Natural killer cell (primary cell): ENCODE results near the gene DPYD. TPM values are rescaled to one million over a fixed set of nuclear protein-coding genes. Genes with fewer than 3 reads are reported as not detected.

Experiments used
- ATAC-seq, 3 donors: fragments of 150-1000 bp in 2 of 3; fragments of 200-7000 bp in 1 of 3; cut with Tn5 transposase; 1 replicate in 1 of 3; 2 replicates in 2 of 3; pipeline ENCODE4 v1.10.0; 2021; ENCODE audit warnings: mild to moderate bottlenecking in 2 of 3, moderate library complexity in 2 of 3
- DNase-seq, 2 donors: peaks; one replicate each; pipeline versions ENCODE4 v3.0.0 to v3.0.0-alpha.2; 2013 to 2021; ENCODE audit warnings: mixed read lengths in 1 of 2
- H3K27ac ChIP-seq: one replicate; pipeline ENCODE4 v1.5.1; 2013; ENCODE audit warnings: mild to moderate bottlenecking, low read length
- H3K27me3 ChIP-seq: one replicate; pipeline ENCODE4 v1.6.1; 2013; ENCODE audit warnings: low read length; ENCODE audit not compliant: control insufficient read depth, insufficient read depth
- H3K36me3 ChIP-seq: one replicate; pipeline ENCODE4 v1.6.1; 2013; ENCODE audit warnings: low read length; ENCODE audit not compliant: control insufficient read depth, insufficient read depth
- H3K4me1 ChIP-seq: one replicate; pipeline ENCODE4 v1.6.1; 2013; ENCODE audit warnings: low read length; ENCODE audit not compliant: control insufficient read depth, insufficient read depth
- H3K4me3 ChIP-seq: one replicate; pipeline ENCODE4 v1.5.1; 2013; ENCODE audit warnings: low read length
- H3K9me3 ChIP-seq: one replicate; pipeline ENCODE4 v1.6.1; 2013; ENCODE audit warnings: low read length; ENCODE audit not compliant: control insufficient read depth, insufficient read depth
- H3K27ac Mint-ChIP-seq, 2 donors: one replicate each; pipeline ENCODE4 v1.8.0; 2022; ENCODE audit warnings: mild to moderate bottlenecking in 2 of 2, mixed read lengths in 2 of 2, moderate library complexity in 1 of 2
- H3K27me3 Mint-ChIP-seq, 2 donors: one replicate each; pipeline ENCODE4 v1.8.0; 2022; ENCODE audit warnings: low read depth in 2 of 2, mixed read lengths in 2 of 2
- H3K36me3 Mint-ChIP-seq: one replicate; pipeline ENCODE4 v1.8.0; 2022; ENCODE audit warnings: mixed read lengths
- H3K4me1 Mint-ChIP-seq, 2 donors: one replicate each; pipeline ENCODE4 v1.8.0; 2022; ENCODE audit warnings: mixed read lengths in 2 of 2
- H3K4me3 Mint-ChIP-seq: one replicate; pipeline ENCODE4 v1.8.0; 2022; ENCODE audit warnings: mild to moderate bottlenecking, moderate library complexity, mixed read lengths
- H3K9me3 Mint-ChIP-seq, 2 donors: one replicate each; pipeline ENCODE4 v1.8.0; 2022; ENCODE audit warnings: mixed read lengths in 2 of 2
- CTCF ChIP-seq: fragments of 200-600 bp; IDR thresholded peaks from one replicate; pipeline ENCODE4 v1.8.0; 2022; ENCODE audit warnings: antibody characterized with exemption
- WGBS: methylation state at CpG from one replicate; pipeline ENCODE4 v1.1.7; 2013; ENCODE audit warnings: missing lambda C conversion rate; ENCODE audit not compliant: insufficient coverage; 5-methylcytosine and 5-hydroxymethylcytosine counted together
- intact Hi-C: fragments of 100-400 bp; cut with micrococcal nuclease; formaldehyde crosslinking; loops from one replicate; pipeline ENCODE4 v1.14.2; 2022
- total RNA-seq, 4 donors: library from RNA; stranded (reverse); fragments of 120-200 nt in 1 of 4; gene quantifications; one replicate each; pipeline versions ENCODE4 v1.2.3 to v1.2.4, GENCODE V29; 2013 to 2022

The DPYD gene
- total RNA-seq, 3 donors from 2014 or later (not counting 1 experiment from before 2014, with no cell fraction given) = 56.6 to 66.7 (median 56.9) TPM

- H3K4me3 Mint-ChIP-seq = no peak overlapping the region
- Histone ChIP-seq H3K4me3 (no peak overlapping the region), H3K9me3 (no peaks in the 10 kb centered on the region), H3K4me1 (no peaks in the 10 kb centered on the region), H3K27ac (no peak overlapping the region), H3K27me3 (no peaks in the 10 kb centered on the region), H3K36me3 (peaks cover 2% of the 10 kb centered on the region)
- no peak for ATAC-seq
- no peak for TF ChIP-seq CTCF
- intact Hi-C loops = no loop called here
- no peaks in the 10 kb centered on the region for H3K27me3 Mint-ChIP-seq
- no peak for DNase-seq
- H3K36me3 Mint-ChIP-seq = peaks cover 1% of the 10 kb centered on the region
- no peaks in the 10 kb centered on the region for H3K4me1 Mint-ChIP-seq
- WGBS = 92% methylated on average over 2 of the region's 2 CpGs
- H3K9me3 Mint-ChIP-seq = no peaks in the 10 kb centered on the region
- no peak overlapping the region for H3K27ac Mint-ChIP-seq
Observed at GRCh38 chr1:97297611-97298010, 623.2 kb downstream of the DPYD start.

GRCh38 chr1:97281962-97282361 lies 638.9 kb downstream of the DPYD start:
- no peak for TF ChIP-seq CTCF
- peaks cover 4 to 6% of the 10 kb centered on the region in 2 donors for H3K9me3 Mint-ChIP-seq
- H3K36me3 ChIP-seq = no peaks in the 10 kb centered on the region

GRCh38 chr1:97277891-97278654 lies 642.8 kb downstream of the DPYD start:
- H3K9me3 Mint-ChIP-seq = peaks cover 0 to 2% of the 10 kb centered on the region in 2 donors
- no peak for TF ChIP-seq CTCF
- peaks cover 9% of the 10 kb centered on the region for H3K36me3 Mint-ChIP-seq
- WGBS = 100% methylated on average over 1 of the region's 2 CpGs
- no peaks in the 10 kb centered on the region for H3K27me3 Mint-ChIP-seq
- no peak overlapping the region for H3K27ac Mint-ChIP-seq
- no peaks in the 10 kb centered on the region for H3K27me3 ChIP-seq
- no peak overlapping the region for H3K4me3 ChIP-seq
- no peaks in the 10 kb centered on the region for H3K4me1 ChIP-seq
- H3K4me1 Mint-ChIP-seq = no peaks in the 10 kb centered on the region
- no peak for DNase-seq
- no peak overlapping the region for H3K4me3 Mint-ChIP-seq
- intact Hi-C loops = no loop called here
- no peaks in the 10 kb centered on the region for H3K36me3 ChIP-seq
- no peak for ATAC-seq
- H3K9me3 ChIP-seq = no peaks in the 10 kb centered on the region
- H3K27ac ChIP-seq = no peak overlapping the region

More at GRCh38 chr1:97281962-97282361, 638.9 kb downstream of the DPYD start:
- no peaks in the 10 kb centered on the region for H3K4me1 Mint-ChIP-seq
- H3K4me3 Mint-ChIP-seq = no peak overlapping the region
- Histone ChIP-seq H3K4me1 (no peaks in the 10 kb centered on the region), H3K27me3 (no peaks in the 10 kb centered on the region), H3K27ac (no peak overlapping the region), H3K9me3 (no peaks in the 10 kb centered on the region), H3K4me3 (no peak overlapping the region)
- DNase-seq (no peak), ATAC-seq (no peak)
- H3K36me3 Mint-ChIP-seq = peaks cover 8% of the 10 kb centered on the region
- WGBS = no CpG with 5 or more reads among the region's 1 CpG
- no peak overlapping the region for H3K27ac Mint-ChIP-seq
- H3K27me3 Mint-ChIP-seq = no peaks in the 10 kb centered on the region
- intact Hi-C loops = no loop called here
